GM12878 (cell line): Measurements from ENCODE around the gene LPIN3. TPM values are rescaled to one million over a fixed set of nuclear protein-coding genes. Genes with fewer than 3 reads are reported as not detected.

Source experiments
- ASH2L ChIP-seq: fragments of 300-600, 200-600 bp; sonication (generic); IDR thresholded peaks from 2 replicates; pipeline ENCODE4 v1.6.1; 2017; ENCODE audit warnings: low read depth, mild to moderate bottlenecking, borderline replicate concordance
- CHD1 ChIP-seq: IDR thresholded peaks from 2 replicates; pipeline ENCODE4 v1.6.1; 2012; ENCODE audit warnings: low read depth, low read length, improper control_type of control experiment
- EP300 ChIP-seq, 2 experiments: fragments of 150-350 bp in 1 of 2; IDR thresholded peaks; 2 replicates each; pipeline ENCODE4 v1.6.1; 2011 to 2012; ENCODE audit warnings: low read depth in 2 of 2, low read length in 2 of 2, borderline replicate concordance in 1 of 2, improper control_type of control experiment in 1 of 2, inconsistent platforms in 1 of 2; ENCODE audit not compliant: control insufficient read depth in 1 of 2
- IRF4 ChIP-seq: IDR thresholded peaks from 2 replicates; pipeline ENCODE4 v1.6.1; 2011; ENCODE audit warnings: low read depth, low read length
- PBX3 ChIP-seq: IDR thresholded peaks from 2 replicates; pipeline ENCODE4 v1.6.1; 2011; ENCODE audit warnings: mild to moderate bottlenecking, low read depth, low read length, moderate library complexity; ENCODE audit not compliant: insufficient replicate concordance
- RAD21 ChIP-seq: IDR thresholded peaks from 2 replicates; pipeline ENCODE4 v1.6.1; 2011; ENCODE audit warnings: mild to moderate bottlenecking, low read depth, low read length, moderate library complexity; ENCODE audit not compliant: insufficient read depth
- SKIL ChIP-seq: fragments of 450-650 bp; IDR thresholded peaks from 2 replicates; pipeline ENCODE4 v1.6.1; 2017; ENCODE audit warnings: mild to moderate bottlenecking, low read depth, inconsistent platforms; ENCODE audit not compliant: poor library complexity, severe bottlenecking
- SP1 ChIP-seq: IDR thresholded peaks from one replicate; pipeline ENCODE4 v1.6.1; 2011; ENCODE audit warnings: low read depth, low read length
- STAT3 ChIP-seq: IDR thresholded peaks from 2 replicates; pipeline ENCODE4 v1.6.1; 2011; ENCODE audit warnings: low read depth, low read length, improper control_type of control experiment
- TBL1XR1 ChIP-seq: IDR thresholded peaks from 2 replicates; pipeline ENCODE4 v1.6.1; 2012; ENCODE audit warnings: low read depth, low read length, improper control_type of control experiment
- polyA plus RNA-seq, 11 experiments: library from polyadenylated mRNA; depleted of rRNA in 4 of 11; unstranded in 6 of 11; stranded (reverse) in 5 of 11; fragments of >200 nt; fragmentation: Nextera tagmentation in 4 of 11; fragmentation: Illumina TruSeq in 1 of 11; extraction: Ambion mirVana in 4 of 11; extraction: Trizol in 1 of 11; gene quantifications; 1 replicate in 1 of 11; 2 replicates in 10 of 11; pipeline versions ENCODE4 v1.2.1 to v1.2.3, GENCODE V29; 2011 to 2016; ENCODE audit warnings: inconsistent platforms in 2 of 11, missing spikeins in 2 of 11, low read depth in 1 of 11
- total RNA-seq, 4 experiments: library from RNA; depleted of rRNA in 3 of 4; stranded (reverse); fragments of >200 nt in 3 of 4; fragmentation: Illumina TruSeq in 1 of 4; extraction: Trizol in 1 of 4; gene quantifications; 2 replicates each; pipeline versions ENCODE4 v1.2.1 to v1.2.3, GENCODE V29; 2013 to 2021

Gene LPIN3
- total and polyA plus RNA-seq, 10 of the 15 experiments (the other 5 are each of a cell fraction or from before 2014, with no cell fraction given): 0.13 to 1.3 (median 0.51) TPM

GRCh38 chr20:41373251-41373783 lies 32.7 kb downstream of the LPIN3 start (continued):
- TF ChIP-seq SKIL (no peak), EP300 (IDR thresholded peaks at IDR 0.05; ENCODE audit: borderline replicate concordance in 1 of 2, control insufficient read depth in 1 of 2, low read depth in 2 of 2, low read length in 2 of 2) (no peak), CHD1 (no peak), ASH2L (no peak), TBL1XR1 (no peak), STAT3 (no peak), IRF4 (no peak), PBX3 (no peak), RAD21 (no peak), SP1 (no peak)
- TF ChIP-seq, all 136 proteins: peak for 0
